ENCODE data around the gene U2SURP. TPM values are rescaled to one million over a fixed set of nuclear protein-coding genes. Genes with fewer than 3 reads are reported as not detected.
"Not testable (repeated sequence)": the region's sequence is repeated elsewhere in the genome, so short reads cannot be mapped to it uniquely, and the experiment has no call there.

The U2SURP gene
- total RNA-seq, 3 donors from 2014 or later, result 62.4 to 75.5 (median 70.2) TPM

DNA sequence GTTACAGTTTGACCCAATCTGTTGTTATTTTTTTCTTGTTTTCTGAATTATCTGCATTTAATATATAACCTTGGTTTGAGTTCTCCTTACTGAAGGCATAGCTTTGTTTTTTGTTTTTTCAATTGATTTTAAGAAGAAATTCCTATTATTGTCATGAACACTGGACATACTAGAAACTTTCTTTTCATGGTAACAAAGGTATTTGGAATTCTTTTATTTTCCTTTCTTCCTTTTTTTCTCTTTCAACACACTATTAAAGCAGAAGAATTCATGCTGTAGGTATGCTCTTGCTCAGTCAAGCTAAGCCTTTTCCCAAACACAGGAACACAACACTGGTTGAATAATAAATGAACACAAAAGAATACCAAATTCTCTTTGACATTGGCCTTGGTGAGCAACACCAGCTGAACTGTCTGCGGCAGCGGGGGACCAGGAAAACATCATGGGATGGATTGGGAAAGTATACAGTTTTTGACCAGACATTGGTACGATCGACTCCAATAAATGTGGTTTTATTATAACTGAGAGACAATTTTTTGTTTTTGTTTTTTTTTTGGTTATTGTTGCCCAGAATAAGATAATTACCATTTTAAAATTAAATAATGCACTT is 23.1 kb downstream of the U2SURP start:
- TF ChIP-seq, protein P1, sequence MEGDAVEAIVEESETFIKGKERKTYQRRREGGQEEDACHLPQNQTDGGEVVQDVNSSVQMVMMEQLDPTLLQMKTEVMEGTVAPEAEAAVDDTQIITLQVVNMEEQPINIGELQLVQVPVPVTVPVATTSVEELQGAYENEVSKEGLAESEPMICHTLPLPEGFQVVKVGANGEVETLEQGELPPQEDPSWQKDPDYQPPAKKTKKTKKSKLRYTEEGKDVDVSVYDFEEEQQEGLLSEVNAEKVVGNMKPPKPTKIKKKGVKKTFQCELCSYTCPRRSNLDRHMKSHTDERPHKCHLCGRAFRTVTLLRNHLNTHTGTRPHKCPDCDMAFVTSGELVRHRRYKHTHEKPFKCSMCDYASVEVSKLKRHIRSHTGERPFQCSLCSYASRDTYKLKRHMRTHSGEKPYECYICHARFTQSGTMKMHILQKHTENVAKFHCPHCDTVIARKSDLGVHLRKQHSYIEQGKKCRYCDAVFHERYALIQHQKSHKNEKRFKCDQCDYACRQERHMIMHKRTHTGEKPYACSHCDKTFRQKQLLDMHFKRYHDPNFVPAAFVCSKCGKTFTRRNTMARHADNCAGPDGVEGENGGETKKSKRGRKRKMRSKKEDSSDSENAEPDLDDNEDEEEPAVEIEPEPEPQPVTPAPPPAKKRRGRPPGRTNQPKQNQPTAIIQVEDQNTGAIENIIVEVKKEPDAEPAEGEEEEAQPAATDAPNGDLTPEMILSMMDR (IDR thresholded peaks at IDR 0.05), result no peak
- H3K36me3 ChIP-seq (ENCODE audit: low read depth), result no peaks in the 10 kb centered on the region
- no peaks in the 10 kb centered on the region for H3K9me3 ChIP-seq
- intact Hi-C loops (cut with DNase I, micrococcal nuclease), result no loop called here
- no peak for ATAC-seq
- H3K4me3 ChIP-seq, result no peak overlapping the region
- DNase-seq, result no peak
- no peaks in the 10 kb centered on the region for H3K4me1 ChIP-seq (ENCODE audit: low read depth)

DNA sequence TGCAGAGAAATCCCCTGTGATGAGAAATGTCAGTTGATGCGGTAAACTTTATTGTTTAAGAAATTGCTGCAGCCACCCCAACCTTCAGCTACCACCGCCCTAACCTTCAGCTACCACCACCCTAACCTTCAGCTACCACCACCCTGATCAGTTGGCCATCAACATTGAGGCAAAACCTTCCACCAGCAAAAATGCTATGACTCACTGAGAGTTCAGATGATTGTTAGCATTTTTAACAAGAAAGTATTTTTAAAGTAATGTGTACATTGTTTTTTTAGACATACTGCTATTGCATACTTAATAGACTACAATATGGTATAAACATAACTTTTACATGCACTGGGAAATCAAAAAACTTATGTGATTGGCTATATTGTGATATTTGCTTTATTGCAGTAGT is 30.0 kb downstream of the U2SURP start:
- H3K4me1 ChIP-seq (ENCODE audit: low read depth), result no peaks in the 10 kb centered on the region
- H3K36me3 ChIP-seq (ENCODE audit: low read depth), result no peaks in the 10 kb centered on the region
- H3K9me3 ChIP-seq, result no peaks in the 10 kb centered on the region
- TF ChIP-seq, protein P1 (IDR thresholded peaks at IDR 0.05), result no peak
- intact Hi-C loops (cut with DNase I, micrococcal nuclease), result no loop called here
- DNase-seq, result no peak
- ATAC-seq, result no peak
- H3K4me3 ChIP-seq, result no peak overlapping the region

DNA sequence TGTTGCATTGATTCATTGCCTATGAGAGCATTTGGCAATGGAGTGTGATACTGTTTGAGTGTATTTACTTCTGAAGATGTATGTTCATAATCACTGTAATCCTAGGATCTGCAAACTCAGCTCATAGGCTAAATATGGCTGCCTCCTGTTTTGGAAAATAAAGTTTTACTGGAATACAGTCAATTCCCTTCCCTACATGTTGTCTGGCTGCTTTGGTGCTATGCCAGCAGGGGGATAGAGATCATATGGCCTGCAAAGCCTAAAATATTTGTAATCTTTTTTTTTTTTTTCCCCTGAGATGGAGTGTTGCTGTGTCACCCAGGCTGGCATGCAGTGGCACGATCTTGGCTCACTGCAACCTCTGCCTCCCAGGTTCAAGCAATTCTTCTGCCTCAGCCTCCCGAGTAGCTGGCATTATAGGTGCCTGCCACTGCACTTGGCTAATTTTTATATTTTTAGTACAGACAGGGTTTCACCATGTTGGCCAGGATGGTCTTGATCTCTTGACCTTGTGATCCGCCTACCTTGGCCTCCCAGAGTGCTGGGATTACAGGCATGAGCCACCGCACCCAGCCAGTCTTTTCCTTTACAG is 30.5 kb downstream of the U2SURP start:
- H3K9me3 ChIP-seq; H3K36me3 ChIP-seq (ENCODE audit: low read depth); ATAC-seq: not testable (repeated sequence)

DNA sequence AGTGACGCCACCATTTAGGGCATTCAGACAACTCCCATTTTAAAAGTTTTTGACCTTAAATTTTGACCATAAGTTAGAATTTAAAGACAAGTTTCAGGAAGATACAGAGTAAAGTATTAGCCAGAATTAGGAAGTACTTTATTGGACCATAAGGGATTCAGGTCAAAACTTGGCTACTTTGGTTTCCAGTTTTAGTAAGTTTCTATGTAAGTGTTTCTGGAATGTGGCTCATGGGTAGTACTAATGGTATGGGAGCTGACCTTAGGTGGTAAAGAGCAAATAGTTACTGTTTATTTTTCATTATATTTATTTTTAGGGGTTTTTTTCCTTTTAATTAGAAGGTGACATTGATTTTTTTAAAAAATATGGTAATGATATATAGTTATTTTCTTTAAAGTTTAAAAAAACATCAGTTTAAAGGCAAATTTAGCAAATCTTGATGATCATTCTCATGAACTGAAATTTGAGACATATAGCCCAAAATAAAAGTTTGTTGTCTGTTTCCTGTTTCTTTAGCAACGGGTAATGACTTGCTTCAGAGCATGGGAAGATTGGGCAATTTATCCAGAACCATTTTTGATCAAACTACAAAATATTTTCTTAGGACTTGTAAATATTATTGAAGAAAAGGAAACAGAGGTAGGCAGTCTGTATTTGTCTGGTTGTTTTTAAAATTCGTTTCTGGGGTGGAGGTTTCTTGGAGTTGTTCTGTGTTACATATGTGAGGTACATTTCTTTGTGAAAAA is 34.3 kb downstream of the U2SURP start:
- Histone ChIP-seq H3K9me3 (no peaks in the 10 kb centered on the region), H3K36me3 (ENCODE audit: low read depth) (no peaks in the 10 kb centered on the region), H3K4me1 (ENCODE audit: low read depth) (no peaks in the 10 kb centered on the region), H3K4me3 (no peak overlapping the region)
- intact Hi-C loops (cut with DNase I, micrococcal nuclease), result no loop called here
- DNase-seq (no peak), ATAC-seq (no peak)
- TF ChIP-seq, protein P1 (IDR thresholded peaks at IDR 0.05), result no peak

More for the DNA sequence above, 30.5 kb downstream of the U2SURP start:
- H3K4me3 ChIP-seq; intact Hi-C loops (cut with DNase I, micrococcal nuclease); H3K4me1 ChIP-seq (ENCODE audit: low read depth); DNase-seq: not testable (repeated sequence)

DNA sequence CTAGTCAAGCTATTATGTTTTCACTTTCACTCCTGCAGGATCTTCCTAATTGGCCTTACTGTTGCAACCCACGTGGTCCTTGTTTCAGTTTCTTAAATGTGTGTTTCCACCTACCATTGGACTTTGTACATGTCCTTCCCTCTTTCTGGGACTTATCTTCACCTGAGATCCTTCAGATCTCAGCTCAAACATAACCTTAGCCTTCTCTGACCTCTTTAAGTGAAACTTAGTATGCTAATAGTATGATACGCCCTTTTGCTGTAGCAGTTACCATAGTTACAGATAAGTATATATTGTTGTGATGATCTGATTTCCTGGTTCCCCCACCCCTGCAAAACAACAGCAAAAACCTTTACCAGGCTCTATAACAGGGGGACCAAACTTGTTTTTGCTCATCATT is 35.2 kb downstream of the U2SURP start:
- H3K4me3 ChIP-seq, result no peak overlapping the region
- intact Hi-C loops (cut with DNase I, micrococcal nuclease), result no loop called here
- TF ChIP-seq, protein P1 (IDR thresholded peaks at IDR 0.05), result no peak
- DNase-seq (no peak), ATAC-seq (peak; percentile 89)
- no peaks in the 10 kb centered on the region for H3K4me1 ChIP-seq (ENCODE audit: low read depth)
- H3K9me3 ChIP-seq, result no peaks in the 10 kb centered on the region
- no peaks in the 10 kb centered on the region for H3K36me3 ChIP-seq (ENCODE audit: low read depth)

DNA sequence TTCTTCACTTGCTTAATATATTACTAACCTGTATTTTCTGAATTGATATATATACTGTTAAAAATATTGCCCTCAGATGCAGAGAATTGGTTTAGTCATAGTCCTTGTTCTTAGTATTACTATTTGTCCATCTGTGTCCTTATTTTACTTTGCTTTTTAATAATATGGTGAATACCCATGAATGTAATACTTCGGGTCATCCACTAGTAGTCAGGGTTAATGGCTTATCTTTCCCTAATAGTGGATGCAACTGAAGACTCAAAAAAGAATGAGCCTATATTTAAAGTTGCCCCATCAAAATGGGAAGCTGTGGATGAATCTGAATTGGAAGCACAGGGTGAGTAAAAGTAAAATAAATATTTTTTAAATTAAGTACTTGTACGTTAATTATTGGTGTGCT is 36.5 kb downstream of the U2SURP start:
- no peaks in the 10 kb centered on the region for H3K4me1 ChIP-seq (ENCODE audit: low read depth)
- no peaks in the 10 kb centered on the region for H3K9me3 ChIP-seq
- no peak for ATAC-seq
- H3K36me3 ChIP-seq (ENCODE audit: low read depth), result no peaks in the 10 kb centered on the region
- TF ChIP-seq, protein P1 (IDR thresholded peaks at IDR 0.05), result no peak
- intact Hi-C loops (cut with DNase I, micrococcal nuclease), result no loop called here
- DNase-seq, result no peak
- H3K4me3 ChIP-seq, result no peak overlapping the region

Measured in mucosa of descending colon (tissue), 3 donors.